ENCODE data around the gene SLC5A11. TPM values are rescaled to one million over a fixed set of nuclear protein-coding genes. Genes with fewer than 3 reads are reported as not detected.

Gene SLC5A11
- total RNA-seq, 1 donor from 2014 or later: 0.22 TPM

DNA sequence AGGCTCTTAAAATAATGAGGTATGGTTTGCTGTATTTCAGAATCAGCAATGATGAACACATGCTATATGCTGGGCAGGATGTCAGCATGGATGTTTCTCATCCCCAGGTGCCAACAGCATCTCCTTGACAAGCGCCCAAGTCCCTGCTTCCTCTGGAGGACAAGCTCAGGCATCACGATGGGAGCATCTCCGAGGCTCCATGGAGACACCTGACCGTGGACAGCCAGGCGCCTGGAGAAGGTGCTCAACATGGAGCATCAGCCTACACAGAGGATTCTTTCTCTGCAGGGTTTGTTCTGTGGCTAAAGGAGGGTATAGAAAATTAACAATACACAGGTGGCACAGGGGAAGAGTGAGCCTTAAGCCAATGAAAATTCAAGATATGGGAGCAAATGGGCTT, 72.1 kb downstream of the SLC5A11 start:
- DNase-seq (ENCODE audit: low spot score in 2 of 2, unreplicated experiment in 2 of 2): no peak
- H3K36me3 Mint-ChIP-seq: peaks cover 30% of the 10 kb centered on the region
- no peak overlapping the region for H3K27ac Mint-ChIP-seq
- no peaks in the 10 kb centered on the region for H3K4me1 Mint-ChIP-seq
- H3K4me3 Mint-ChIP-seq: no peak overlapping the region
- TF ChIP-seq, protein P1, sequence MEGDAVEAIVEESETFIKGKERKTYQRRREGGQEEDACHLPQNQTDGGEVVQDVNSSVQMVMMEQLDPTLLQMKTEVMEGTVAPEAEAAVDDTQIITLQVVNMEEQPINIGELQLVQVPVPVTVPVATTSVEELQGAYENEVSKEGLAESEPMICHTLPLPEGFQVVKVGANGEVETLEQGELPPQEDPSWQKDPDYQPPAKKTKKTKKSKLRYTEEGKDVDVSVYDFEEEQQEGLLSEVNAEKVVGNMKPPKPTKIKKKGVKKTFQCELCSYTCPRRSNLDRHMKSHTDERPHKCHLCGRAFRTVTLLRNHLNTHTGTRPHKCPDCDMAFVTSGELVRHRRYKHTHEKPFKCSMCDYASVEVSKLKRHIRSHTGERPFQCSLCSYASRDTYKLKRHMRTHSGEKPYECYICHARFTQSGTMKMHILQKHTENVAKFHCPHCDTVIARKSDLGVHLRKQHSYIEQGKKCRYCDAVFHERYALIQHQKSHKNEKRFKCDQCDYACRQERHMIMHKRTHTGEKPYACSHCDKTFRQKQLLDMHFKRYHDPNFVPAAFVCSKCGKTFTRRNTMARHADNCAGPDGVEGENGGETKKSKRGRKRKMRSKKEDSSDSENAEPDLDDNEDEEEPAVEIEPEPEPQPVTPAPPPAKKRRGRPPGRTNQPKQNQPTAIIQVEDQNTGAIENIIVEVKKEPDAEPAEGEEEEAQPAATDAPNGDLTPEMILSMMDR (IDR thresholded peaks at IDR 0.05; ENCODE audit: unreplicated experiment): no peak
- H3K27me3 Mint-ChIP-seq (ENCODE audit: low read depth): no peaks in the 10 kb centered on the region
- H3K9me3 Mint-ChIP-seq: no peaks in the 10 kb centered on the region

DNA sequence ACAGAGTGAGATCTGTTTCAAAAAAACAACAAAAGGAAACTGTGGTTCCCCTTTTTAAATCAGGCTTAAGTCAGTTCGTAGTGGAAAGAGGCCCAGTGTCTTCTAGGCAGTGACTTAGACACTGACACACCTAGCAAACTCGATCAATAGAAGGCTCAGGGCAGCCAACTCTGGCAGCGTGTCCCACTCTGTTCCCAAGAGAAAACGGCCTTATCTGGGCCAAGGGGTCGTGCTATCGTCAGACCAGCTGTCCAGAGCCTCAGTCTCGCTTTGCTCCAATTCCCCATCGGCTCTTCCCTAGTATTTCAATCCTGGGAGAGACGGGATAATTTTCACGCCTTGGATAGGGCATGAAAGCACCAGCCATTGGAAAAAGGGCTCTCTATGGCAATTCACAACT, 72.9 kb downstream of the SLC5A11 start:
- no peak overlapping the region for H3K27ac Mint-ChIP-seq
- H3K4me3 Mint-ChIP-seq: no peak overlapping the region
- TF ChIP-seq, protein P1 (IDR thresholded peaks at IDR 0.05; ENCODE audit: unreplicated experiment): no peak
- H3K27me3 Mint-ChIP-seq (ENCODE audit: low read depth): no peaks in the 10 kb centered on the region
- H3K36me3 Mint-ChIP-seq: peaks cover 32% of the 10 kb centered on the region
- no peaks in the 10 kb centered on the region for H3K4me1 Mint-ChIP-seq
- H3K9me3 Mint-ChIP-seq: no peaks in the 10 kb centered on the region
- DNase-seq (ENCODE audit: low spot score in 2 of 2, unreplicated experiment in 2 of 2): no peak

DNA sequence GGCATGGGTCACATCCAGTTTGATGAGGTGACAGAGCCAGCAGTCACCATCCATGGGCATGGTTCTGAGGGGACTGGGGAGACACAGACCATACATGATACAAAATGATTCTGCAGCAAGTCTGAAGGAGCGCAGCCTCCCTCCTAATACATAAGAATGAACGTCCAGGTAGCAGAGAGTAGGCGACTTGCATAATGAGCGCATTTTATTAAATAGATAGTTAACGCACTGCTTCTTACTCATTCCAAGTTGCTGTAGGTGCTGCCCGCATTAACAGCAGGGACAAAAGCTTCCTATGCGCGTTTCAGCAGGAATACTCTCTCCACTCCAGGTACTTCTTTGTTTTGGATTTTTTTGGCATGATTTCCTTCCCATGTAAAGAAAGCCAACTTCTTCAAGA, 73.8 kb downstream of the SLC5A11 start:
- Mint-ChIP-seq H3K27me3 (ENCODE audit: low read depth) (no peaks in the 10 kb centered on the region), H3K27ac (no peak overlapping the region), H3K36me3 (peaks cover 32% of the 10 kb centered on the region), H3K4me1 (no peaks in the 10 kb centered on the region), H3K9me3 (no peaks in the 10 kb centered on the region), H3K4me3 (no peak overlapping the region)
- TF ChIP-seq, protein P1 (IDR thresholded peaks at IDR 0.05; ENCODE audit: unreplicated experiment): no peak
- no peak for DNase-seq (ENCODE audit: low spot score in 2 of 2, unreplicated experiment in 2 of 2)

DNA sequence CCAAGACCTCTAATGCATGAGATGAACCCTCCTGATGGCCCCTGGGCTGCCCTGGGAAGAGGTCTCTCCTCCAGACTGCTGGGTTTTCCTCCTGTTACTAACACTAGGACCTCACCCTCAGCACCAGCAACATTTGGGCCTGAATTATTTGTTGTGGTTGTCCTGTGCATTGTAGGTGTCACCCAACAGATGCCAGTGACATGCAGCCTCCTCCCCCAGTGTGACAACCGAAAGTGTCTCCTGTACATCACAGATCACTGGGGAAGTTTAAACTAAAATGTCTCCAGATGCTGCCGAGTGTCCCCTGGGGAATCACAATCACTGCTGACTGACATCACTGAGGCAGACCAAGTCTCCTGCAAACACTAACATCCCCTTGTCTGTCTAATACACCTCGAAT, 74.8 kb downstream of the SLC5A11 start:
- H3K36me3 Mint-ChIP-seq: peaks cover 28% of the 10 kb centered on the region

DNA sequence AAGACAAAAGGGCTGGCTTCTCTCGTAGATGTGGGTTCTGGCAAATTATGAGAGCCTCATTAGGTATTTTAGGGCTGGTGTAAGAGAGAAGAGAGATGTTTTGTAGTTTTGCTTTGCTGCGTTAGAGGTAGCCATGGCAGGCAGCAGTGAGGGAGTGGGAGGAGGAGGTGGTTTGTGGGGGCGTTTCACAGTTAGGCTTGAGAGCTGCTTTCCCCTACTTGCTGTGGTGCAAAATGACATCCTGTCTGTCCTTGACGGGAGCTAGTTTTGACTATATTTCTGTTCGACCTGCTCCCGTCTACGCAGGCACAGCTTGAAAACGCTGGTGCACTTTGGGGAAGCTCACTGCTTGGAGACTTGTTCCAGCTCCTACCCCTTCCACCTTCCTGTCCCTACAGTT, 75.5 kb downstream of the SLC5A11 start:
- H3K4me3 Mint-ChIP-seq: no peak overlapping the region
- H3K27ac Mint-ChIP-seq: no peak overlapping the region
- no peaks in the 10 kb centered on the region for H3K27me3 Mint-ChIP-seq (ENCODE audit: low read depth)
- TF ChIP-seq, protein P1 (IDR thresholded peaks at IDR 0.05; ENCODE audit: unreplicated experiment): no peak
- no peak for DNase-seq (ENCODE audit: low spot score in 2 of 2, unreplicated experiment in 2 of 2)
- H3K9me3 Mint-ChIP-seq: no peaks in the 10 kb centered on the region
- H3K4me1 Mint-ChIP-seq: no peaks in the 10 kb centered on the region
- H3K36me3 Mint-ChIP-seq: peaks cover 29% of the 10 kb centered on the region

More for the DNA sequence above, 74.8 kb downstream of the SLC5A11 start:
- H3K27me3 Mint-ChIP-seq (ENCODE audit: low read depth): no peaks in the 10 kb centered on the region
- H3K4me1 Mint-ChIP-seq: no peaks in the 10 kb centered on the region
- H3K27ac Mint-ChIP-seq: no peak overlapping the region
- DNase-seq (ENCODE audit: low spot score in 2 of 2, unreplicated experiment in 2 of 2): no peak
- H3K9me3 Mint-ChIP-seq: no peaks in the 10 kb centered on the region
- TF ChIP-seq, protein P1 (IDR thresholded peaks at IDR 0.05; ENCODE audit: unreplicated experiment): no peak
- no peak overlapping the region for H3K4me3 Mint-ChIP-seq

DNA sequence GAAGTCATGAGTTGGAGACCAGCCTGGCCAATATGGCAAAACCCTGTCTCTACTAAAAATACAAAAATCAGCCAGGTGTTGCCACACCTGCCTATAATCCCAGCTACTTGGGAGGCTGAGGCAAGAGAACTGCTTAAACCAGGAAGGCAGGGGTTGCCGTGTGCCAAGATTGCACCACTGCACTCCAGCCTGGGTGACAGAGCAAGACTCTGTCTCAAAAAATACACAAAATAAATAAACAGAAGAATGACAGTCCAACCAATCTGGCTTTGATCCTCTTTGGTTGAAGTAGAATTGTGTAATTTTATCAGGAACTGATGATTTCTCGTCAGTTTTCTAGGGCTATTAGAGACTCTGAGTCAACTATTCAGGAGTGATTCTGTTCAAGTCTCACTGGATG, 79.4 kb downstream of the SLC5A11 start:
- Mint-ChIP-seq H3K27ac (no peak overlapping the region), H3K4me3 (no peak overlapping the region), H3K9me3 (no peaks in the 10 kb centered on the region), H3K36me3 (peaks cover 36% of the 10 kb centered on the region), H3K4me1 (no peaks in the 10 kb centered on the region), H3K27me3 (ENCODE audit: low read depth) (no peaks in the 10 kb centered on the region)
- no peak for DNase-seq (ENCODE audit: low spot score in 2 of 2, unreplicated experiment in 2 of 2)
- TF ChIP-seq, protein P1 (IDR thresholded peaks at IDR 0.05; ENCODE audit: unreplicated experiment): no peak

Measured in mesothelial cell of epicardium (in vitro differentiated cells).